Stimulated activated CD8-positive, alpha-beta memory T cell treated with anti-CD3 and anti-CD28 coated beads, Interleukin-2, amount 100 ng/mL, for 1 hour (primary cell): ENCODE results near the gene SLX1A.
"Not testable (repeated sequence)": the region's sequence is repeated elsewhere in the genome, so short reads cannot be mapped to it uniquely, and the experiment has no call there.

Source experiments
- DNase-seq, 2 donors: peaks; one replicate each; pipeline ENCODE4 v3.0.0-alpha.2; 2020; ENCODE audit warnings: low read depth in 2 of 2

The SLX1A gene

DNA sequence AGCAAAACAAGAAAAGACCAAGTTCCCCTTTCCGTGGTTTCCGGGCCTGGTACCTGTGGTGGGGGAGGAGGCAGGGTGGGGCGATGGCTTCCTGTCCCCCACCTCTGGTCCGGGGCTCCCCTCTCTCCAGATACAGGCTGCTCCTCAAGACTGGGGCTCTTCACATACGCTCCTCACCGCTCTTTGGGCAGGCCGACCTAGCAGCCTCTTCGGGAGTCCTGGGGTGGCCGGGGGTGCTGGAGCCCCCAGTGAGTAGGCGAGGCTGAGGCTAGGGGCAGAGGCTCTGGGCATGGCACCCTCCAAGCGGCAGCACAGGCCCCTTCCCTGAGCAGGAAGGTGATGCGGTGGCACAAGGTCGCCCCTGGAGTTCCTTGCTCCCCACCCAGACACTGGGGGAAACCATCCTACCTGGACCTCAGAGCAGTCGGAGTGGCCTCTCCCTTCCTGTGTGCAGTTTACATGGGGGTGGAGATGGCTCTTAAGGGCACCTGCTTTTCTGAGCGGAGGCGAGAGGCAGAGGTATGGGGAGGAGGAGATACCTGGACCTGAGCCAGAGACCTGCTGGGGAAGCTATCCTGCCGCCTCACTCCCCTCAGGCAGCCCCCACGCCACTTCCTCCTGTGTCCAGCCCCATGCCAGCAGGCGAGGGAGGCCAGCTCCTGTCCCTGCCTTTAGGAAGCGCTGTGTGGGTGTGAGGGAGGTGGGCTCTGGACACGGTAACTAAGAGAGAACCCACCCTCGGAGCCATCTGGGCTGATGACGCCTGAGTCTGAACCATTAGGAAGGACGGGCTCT is 9.4 kb upstream of the SLX1A start:
- DNase-seq, result peak; percentile 54 to 59

DNA sequence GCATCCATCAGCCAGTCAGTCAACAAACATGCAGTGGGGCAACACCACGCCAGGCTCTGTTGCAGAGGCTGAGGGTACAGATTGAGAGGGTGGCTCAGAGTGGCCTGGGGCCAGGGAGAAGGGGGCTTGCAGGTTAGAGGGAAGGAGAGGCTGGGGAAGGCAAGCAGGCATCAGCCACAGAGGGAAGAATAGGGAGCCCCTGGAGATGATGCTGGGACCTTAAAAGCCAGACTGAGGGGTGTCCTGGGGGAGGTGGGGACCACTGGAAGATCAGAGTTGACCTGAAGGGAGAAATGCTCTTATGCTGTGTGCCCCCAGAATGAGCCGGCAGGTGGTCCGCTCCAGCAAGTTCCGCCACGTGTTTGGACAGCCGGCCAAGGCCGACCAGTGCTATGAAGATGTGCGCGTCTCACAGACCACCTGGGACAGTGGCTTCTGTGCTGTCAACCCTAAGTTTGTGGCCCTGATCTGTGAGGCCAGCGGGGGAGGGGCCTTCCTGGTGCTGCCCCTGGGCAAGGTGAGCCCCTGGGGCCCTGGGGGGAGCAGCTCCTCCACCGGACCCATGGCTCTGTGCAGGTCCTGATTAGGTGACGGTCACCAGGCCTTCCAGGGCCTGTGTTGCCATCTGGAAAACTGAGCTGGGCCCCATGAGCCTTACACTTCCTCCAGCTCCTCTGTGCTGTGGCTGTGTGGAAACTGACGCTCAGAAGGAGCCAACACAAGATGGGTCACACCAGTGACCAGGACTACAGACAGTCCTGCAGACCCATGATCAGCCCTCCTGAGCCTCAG is 8.6 kb upstream of the SLX1A start:
- DNase-seq, result no peak

DNA sequence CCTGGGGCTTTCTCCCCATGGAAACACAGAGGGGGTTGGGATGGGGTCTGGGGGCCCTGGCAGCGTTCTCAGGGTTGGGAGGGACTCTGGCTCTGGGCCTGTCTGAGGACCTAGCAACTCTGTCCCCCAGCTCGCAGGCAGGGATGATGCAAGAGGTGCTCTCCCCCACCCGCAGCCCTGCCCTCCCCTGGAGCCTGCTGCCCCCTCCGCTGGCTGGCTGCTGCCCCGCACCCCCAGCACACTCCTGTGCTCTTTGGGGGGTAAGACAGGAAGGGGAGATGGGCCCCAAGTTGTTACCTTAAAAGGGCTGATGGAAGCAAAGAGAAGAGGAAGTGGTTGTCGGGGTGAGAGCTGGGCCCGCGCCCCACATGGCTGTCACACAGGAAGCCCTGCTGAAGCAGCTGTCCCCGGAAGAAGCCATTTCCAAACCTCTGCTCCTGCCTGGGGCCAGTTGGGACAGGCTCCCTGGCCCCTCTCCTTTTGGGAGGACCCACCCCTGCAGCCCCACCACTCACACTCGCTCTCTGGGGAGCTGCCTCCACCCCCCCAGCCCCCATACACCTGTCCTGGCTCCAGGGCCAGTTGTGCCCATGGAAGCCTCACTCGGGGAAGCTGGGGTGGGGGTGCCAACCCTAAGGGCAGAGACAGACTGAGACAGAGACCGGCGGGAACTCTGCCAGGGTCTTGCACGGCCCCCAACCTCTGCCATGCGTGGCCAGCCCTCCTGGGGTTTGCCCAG is 7.8 kb upstream of the SLX1A start:
- peak; percentile 66 to 71 for DNase-seq

DNA sequence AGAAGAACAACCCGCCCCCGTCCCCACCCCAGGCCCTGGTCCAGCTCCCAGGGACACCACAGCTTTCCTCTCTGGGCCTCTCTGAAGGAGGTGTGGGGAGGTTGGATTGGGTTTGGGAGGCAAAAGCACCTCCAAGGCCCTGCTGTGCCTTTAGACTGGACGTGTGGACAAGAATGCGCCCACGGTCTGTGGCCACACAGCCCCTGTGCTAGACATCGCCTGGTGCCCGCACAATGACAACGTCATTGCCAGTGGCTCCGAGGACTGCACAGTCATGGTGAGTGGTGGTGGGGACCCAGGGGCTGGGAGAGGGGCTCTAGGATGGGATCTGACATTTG is 7.3 kb upstream of the SLX1A start:
- DNase-seq, result no peak

DNA sequence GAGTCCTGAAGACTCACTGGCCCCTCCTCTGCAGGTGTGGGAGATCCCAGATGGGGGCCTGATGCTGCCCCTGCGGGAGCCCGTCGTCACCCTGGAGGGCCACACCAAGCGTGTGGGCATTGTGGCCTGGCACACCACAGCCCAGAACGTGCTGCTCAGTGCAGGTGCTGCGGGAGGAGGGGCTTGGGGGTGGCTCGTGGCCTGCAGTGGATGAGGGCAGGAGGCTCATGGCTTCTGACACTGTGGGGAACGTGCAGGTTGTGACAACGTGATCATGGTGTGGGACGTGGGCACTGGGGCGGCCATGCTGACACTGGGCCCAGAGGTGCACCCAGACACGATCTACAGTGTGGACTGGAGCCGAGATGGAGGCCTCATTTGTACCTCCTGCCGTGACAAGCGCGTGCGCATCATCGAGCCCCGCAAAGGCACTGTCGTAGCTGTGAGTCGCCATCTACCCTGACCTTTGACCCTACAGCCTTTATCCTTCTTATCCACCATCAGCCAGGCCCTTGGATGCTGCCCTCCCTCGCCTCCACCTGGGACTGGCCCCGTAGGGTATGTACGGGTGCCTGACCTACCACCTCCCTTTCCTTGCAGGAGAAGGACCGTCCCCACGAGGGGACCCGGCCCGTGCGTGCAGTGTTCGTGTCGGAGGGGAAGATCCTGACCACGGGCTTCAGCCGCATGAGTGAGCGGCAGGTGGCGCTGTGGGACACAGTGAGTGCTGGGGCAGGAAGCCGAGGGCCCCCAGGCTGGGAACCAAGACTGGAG is 6.7 kb upstream of the SLX1A start:
- peak; percentile 74 to 83 for DNase-seq

DNA sequence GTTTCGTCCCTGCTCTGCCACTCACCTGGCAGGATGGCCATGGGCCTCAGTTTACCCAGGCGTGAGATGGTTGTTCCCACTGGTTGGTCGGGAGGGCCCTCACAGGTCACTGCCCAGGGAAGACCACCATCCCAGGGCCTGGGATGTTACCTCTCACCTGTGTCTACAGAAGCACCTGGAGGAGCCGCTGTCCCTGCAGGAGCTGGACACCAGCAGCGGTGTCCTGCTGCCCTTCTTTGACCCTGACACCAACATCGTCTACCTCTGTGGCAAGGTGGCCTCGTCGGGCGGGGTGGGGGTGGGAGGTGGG is 6.2 kb upstream of the SLX1A start:
- DNase-seq, result no peak

DNA sequence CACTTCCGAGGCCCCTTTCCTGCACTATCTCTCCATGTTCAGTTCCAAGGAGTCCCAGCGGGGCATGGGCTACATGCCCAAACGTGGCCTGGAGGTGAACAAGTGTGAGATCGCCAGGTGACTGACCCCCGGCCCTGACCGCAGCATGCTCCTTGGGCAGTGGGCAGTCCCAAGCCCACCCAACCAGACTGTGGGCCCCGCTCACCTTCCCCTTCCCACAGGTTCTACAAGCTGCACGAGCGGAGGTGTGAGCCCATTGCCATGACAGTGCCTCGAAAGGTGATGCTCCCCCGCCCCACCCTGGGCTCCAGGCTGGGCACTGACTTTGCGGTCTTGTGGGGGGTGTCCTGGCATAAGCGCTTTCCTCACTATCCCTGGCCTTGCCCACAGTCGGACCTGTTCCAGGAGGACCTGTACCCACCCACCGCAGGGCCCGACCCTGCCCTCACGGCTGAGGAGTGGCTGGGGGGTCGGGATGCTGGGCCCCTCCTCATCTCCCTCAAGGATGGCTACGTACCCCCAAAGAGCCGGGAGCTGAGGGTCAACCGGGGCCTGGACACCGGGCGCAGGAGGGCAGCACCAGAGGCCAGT is 5.6 kb upstream of the SLX1A start:
- no peak for DNase-seq

DNA sequence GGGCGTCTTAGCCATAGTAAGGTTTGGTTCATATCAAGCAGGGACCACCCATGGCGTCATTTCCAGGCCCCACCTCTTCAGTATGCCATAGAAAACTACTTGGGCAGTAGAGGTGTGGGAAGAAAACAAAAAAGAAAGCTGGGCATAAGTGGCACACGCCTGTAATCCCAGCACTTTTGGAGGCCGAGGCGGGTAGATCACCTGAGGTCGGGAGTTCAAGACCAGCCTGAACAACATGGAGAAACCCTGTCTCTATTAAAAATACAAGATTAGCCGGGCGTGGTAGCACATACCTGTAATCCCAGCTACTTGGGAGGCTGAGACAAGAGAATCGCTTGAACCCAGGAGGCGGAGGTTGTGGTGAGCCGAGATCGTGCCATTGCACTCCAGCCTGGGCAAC is 2.5 kb upstream of the SLX1A start:
- DNase-seq, result not testable (repeated sequence)

DNA sequence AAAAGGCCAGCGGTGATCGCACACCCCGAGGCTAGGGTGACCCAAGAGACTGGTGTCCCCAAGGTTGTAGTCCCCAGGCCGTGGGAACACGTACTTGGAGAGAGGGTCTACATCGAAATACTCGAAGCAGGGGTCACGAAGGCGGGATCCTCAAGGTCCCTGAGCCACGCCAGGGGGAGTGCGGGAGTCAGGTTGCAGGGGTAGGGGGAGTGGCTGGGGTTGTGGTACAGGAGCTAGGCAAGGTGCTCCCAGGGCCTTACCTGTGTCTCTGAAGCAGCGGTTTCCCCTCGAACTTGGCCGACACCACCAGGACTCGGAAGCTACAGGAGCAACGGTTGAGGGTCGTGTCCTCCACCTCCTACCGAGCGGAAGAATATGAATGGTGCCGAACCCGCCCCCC is 577 bp upstream of the SLX1A start:
- DNase-seq, result not testable (repeated sequence)

DNA sequence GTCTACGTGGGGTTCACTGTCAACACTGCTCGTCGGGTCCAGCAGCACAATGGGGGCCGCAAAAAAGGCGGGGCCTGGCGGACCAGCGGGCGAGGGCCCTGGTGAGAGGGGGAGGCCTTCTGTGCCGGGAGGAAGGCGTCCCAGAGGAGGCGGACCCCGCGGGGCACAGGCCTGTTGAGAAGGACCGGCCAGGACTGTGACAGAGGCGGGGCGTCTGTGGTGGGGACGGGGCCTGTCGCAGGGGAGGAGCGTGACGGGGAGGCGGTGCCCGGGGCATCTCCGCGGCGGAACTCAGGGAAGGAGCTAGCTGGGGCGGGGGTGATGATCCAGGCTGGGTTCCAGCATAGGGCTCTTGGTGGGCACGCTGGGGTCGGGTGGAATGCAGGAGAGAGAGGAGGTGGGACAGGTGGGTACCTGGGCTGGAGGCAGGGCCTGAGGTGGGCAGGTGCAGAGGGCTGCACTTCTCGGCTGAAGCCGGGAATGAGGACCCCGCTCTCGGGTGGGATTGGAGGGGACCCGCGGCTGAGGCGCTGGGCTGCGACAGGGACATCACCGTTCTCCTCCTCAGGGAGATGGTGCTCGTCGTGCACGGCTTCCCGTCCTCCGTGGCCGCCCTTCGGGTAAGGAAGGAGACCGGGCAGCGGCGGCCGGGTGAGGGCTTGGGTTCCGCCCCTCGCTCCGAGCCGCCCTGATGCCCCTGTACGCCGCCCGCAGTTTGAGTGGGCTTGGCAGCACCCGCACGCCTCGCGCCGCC is 674 bp downstream of the SLX1A start:
- not testable (repeated sequence) for DNase-seq

DNA sequence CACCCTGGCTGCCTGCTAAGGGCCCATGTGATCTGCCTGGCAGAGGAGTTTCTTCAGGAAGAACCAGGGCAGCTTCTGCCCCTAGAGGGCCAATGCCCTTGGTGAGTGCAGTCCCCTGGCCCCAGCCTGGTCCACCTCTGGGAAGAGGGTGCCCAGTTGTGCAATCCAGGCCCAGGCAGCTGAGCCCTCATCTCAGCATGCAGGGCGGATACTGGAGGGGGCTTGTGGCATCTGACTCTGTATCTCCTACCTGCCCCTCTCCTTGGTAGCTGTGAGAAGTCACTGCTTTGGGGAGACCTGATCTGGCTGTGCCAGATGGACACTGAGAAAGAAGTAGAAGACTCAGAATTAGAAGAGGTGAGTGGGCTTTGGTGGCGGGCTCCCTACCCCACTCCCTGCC is 3.3 kb downstream of the SLX1A start:
- not testable (repeated sequence) for DNase-seq

DNA sequence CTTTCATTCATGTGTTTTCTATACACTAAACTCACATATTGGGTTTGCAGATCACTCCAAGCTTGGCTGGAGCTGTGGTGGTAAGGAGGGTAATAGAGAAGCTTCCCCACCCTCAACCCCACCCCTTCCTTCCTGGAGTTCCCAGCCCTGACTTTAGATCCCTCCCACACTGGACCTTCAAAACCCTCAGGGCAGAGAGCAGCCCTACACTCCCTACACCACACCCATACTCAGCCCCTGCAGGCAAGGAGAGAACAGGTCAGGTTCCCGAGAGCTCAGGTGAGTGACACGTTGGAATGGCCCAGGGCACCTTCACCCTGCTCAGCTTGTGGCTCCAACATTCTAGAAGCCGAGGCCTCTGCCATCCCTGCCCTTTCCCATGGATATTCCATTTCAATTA is 5.4 kb downstream of the SLX1A start, which contains the start of gene SULT1A3:
Gene SULT1A3, plus strand, starts transcription at position 207 of the 400 bp plus-strand sequence. CDS start 1,474 bp downstream, outside the sequence.
- DNase-seq, result not testable (repeated sequence)

DNA sequence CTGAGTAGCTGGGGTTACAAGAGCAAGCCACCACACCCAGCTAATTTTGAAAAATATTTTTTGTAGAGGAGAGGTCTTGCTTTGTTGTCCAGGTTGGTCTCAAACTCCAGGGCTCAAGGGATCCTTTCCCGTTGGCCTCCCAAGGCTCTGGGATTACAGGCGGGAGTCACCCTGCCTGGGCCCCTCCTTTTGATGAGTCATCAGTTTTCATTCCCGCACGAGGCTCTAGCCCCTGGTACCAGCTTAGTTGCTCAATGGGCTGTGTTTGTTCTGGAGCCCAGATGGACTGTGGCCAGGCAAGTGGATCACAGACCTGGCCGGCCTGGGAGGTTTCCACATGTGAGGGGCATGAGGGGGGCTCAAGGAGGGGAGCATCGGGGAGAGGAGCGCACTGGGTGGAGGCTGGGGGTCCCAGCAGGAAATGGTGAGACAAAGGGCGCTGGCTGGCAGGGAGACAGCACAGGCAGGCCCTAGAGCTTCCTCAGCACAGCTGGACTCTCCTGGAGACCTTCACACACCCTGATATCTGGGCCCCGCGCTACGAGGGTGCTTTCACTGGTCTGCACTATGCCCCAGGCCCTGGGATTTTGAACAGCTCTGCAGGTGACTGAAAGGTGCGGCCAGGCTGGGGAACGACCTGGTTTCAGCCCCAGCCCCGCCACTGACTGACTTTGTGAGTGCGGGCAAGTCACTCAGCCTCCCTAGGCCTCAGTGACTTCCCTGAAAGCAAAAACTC is 6.1 kb downstream of the SLX1A start:
- DNase-seq, result not testable (repeated sequence)

DNA sequence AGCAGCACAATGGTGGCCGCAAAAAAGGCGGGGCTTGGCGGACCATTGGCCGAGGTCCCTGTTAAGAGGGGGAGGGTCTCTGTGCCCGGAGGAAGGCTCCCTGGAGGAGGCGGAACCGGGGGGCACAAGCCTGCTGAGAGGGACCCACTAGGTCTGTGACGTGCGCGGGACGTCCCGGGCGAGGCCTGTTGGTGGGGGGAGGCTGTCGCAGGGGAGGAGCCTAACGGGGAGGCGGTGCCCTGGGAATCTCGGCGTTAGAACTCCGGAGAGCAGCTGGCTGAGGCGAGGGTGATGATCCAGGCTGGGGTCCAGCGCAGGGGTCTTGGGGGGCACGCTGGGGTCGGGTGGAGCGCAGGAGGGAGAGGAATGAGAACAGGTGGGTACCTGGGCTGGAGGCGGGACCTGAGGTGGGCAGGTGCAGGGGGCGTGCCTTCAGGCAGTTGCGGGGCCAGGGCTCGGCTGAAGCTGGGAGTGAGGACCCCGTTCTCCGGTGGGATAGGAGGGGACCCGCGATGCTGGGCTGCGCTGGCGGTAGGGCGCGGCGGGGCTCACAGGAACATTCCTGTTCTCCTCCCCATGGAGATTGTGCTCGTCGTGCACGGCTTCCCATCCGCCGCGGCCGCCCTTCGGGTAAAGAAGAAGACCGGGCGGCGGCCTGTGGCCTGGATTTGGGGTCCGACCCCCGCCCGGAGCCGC is 12.0 kb downstream of the SLX1A start:
- not testable (repeated sequence) for DNase-seq

DNA sequence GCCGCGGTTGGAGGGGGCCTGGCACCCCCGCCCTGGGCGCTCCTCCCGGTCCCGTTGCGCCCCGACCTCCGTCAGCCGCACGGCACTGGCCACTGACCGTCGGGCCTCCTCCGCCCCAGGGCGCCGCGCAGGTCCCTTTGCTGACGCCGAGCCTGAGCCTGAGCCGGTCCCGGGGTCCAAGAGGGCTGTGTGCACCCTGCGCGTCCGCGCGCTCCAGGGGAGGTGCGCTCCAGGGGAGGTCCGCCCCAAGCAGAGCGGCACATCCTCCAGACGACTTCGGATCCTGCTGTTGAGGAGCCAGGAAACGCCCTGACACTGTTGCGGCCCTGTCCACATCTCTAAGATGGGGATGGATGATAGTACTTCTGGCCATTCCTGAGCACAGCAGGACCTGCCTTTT is 12.6 kb downstream of the SLX1A start:
- not testable (repeated sequence) for DNase-seq

DNA sequence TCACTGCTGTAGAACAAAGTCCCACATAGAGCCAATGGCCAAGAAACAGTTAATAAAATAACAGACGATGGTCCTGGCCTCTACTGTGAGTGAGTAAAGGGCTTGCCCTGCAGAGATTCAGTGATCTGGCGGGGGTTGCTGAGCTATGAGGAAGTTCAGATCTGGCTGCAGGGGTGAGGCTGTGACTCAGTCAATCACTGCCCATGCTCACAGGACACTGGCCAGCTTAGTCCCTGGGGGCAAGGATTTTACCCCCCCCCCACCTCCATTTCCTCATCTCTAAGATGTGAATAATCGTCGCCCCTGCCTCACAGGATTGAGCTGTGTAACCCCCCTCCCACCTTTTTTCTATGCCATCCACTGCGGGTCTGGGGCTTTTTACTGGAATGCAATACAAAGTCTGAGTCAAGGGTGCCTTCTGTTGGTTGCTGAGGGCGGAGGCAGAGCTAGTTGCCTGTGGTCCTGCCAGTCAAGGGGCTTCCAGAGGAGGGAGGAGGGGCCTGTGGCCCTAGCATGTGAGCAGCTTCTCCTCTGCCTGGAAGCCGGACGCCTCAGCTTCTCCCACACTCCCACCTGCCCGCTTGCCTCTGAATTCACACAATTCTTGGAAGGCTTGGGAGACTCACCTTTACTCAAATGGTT is 13.5 kb downstream of the SLX1A start:
- not testable (repeated sequence) for DNase-seq

DNA sequence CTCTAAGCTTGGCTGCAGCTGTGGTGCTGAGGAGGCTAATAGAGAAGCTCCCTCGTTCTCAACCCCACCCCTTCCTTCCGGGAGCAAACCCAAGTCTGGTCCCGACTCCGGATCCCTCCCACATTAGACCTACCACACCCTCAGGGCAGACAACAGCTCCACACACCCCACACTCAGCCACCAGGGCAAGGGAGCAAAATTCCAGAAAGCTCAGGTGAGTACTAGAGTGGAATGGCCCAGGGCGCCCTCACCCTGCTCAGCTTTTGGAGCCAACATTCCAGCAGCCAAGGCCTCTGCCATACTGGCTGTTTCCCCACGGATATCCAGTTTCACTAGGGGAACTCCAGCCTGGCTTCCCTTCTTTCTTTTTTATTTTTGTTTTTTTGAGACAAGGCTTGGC is 15.4 kb downstream of the SLX1A start:
- not testable (repeated sequence) for DNase-seq

DNA sequence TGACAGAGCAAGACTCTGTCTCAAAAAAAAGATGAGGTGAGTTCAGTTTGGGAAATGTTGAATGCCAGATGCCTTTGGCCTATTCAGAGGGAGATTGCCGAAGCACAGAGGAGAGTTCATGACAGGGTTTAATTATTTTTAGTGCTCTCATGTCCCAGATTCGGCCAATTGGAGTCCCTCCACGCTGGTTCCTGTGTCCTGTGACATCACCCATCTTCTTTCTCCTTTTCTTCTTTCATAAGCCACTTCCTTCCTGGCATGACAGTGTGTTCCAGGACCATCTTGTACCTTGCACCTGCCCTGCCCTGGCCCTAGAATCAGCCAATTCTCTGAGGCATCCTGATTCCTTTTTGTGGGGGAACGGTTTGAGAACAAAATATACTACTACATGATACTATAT is 17.7 kb downstream of the SLX1A start:
- DNase-seq, result not testable (repeated sequence)

DNA sequence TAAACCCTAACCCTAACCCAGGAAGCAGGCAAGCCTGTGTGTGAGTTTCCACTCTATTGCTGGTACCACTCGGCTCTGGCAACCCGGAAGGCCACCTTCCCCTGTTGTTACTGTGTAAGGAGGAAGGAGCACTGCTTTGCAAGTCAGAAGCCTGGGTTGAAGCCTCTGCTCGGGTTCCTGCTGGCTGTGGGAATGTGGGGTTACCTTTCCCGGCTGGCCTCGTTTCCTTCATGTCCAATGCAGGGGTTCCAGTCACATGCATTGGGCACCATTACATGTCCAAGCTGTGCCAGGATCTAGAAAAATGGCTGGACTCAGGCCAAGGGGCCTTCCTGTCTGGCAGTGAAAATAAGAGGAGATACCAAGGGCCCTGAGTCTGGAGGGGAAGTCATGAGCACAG is 23.4 kb downstream of the SLX1A start:
- not testable (repeated sequence) for DNase-seq
